Endothelial cell of umbilical vein (primary cell): Measurements from ENCODE around the gene CEP192.

Experiments used
- EZH2 ChIP-seq: IDR thresholded peaks from 2 replicates; pipeline ENCODE4 v1.6.1; 2012; ENCODE audit warnings: borderline replicate concordance, low read depth, mild to moderate bottlenecking, moderate library complexity, low read length, inconsistent platforms; ENCODE audit not compliant: severe bottlenecking
- FOS ChIP-seq: IDR thresholded peaks from 2 replicates; pipeline ENCODE4 v1.6.1; 2011; ENCODE audit warnings: mild to moderate bottlenecking, low read length, moderate library complexity, borderline replicate concordance; ENCODE audit not compliant: insufficient read depth
- JUN ChIP-seq: IDR thresholded peaks from 2 replicates; pipeline ENCODE4 v1.6.1; 2011; ENCODE audit warnings: borderline replicate concordance, low read depth; ENCODE audit not compliant: insufficient read length, insufficient read depth
- MYC ChIP-seq: IDR thresholded peaks from one replicate; pipeline ENCODE4 v1.6.1; 2011; ENCODE audit warnings: mild to moderate bottlenecking, low read depth, low read length
- POLR2A ChIP-seq: IDR thresholded peaks from 2 replicates; pipeline ENCODE4 v1.6.1; 2012; ENCODE audit warnings: low read depth, mild to moderate bottlenecking, control low read depth, low read length
- POLR2AphosphoS5 ChIP-seq: IDR thresholded peaks from 2 replicates; pipeline ENCODE4 v1.6.1; 2012; ENCODE audit warnings: low read depth, mild to moderate bottlenecking, control low read depth, low read length, moderate library complexity; ENCODE audit not compliant: insufficient read depth
- TF ChIP-seq, protein P1 (sequence below), 2 donors: IDR thresholded peaks; 1 replicate in 1 of 2; 2 replicates in 1 of 2; pipeline ENCODE4 v1.5.1; 2011; ENCODE audit warnings: low read length in 2 of 2, mild to moderate bottlenecking in 2 of 2, moderate library complexity in 2 of 2, control low read depth in 1 of 2, inconsistent platforms in 1 of 2, low read depth in 1 of 2; ENCODE audit not compliant: insufficient read depth in 1 of 2; ENCODE audit errors: extremely low read depth in 1 of 2
- TF ChIP-seq, protein P2 (sequence below): IDR thresholded peaks from 2 replicates; pipeline ENCODE4 v1.6.1; 2011; ENCODE audit not compliant: insufficient read depth, insufficient read length

DNA sequence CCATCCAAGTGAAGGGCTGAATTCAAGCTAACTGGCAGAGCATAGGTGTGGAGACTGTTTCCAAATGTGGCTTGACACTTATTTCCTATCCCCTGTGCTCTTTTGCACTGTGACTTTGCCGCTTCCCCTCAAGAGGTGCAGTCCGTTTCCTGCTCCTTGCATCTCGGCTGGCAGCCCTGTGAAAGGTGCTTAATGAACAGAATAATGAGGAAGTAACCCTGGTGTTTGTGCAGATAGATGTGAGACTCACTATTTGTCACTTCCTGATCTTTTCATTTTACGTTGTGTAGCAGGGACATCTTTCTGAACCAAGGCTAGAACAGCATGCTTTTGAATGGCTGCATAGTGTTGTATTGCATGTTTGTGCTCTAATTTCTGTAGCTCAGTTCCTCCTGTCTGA, 60.8 kb downstream of the CEP192 start:
- TF ChIP-seq, protein P1, sequence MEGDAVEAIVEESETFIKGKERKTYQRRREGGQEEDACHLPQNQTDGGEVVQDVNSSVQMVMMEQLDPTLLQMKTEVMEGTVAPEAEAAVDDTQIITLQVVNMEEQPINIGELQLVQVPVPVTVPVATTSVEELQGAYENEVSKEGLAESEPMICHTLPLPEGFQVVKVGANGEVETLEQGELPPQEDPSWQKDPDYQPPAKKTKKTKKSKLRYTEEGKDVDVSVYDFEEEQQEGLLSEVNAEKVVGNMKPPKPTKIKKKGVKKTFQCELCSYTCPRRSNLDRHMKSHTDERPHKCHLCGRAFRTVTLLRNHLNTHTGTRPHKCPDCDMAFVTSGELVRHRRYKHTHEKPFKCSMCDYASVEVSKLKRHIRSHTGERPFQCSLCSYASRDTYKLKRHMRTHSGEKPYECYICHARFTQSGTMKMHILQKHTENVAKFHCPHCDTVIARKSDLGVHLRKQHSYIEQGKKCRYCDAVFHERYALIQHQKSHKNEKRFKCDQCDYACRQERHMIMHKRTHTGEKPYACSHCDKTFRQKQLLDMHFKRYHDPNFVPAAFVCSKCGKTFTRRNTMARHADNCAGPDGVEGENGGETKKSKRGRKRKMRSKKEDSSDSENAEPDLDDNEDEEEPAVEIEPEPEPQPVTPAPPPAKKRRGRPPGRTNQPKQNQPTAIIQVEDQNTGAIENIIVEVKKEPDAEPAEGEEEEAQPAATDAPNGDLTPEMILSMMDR (IDR thresholded peaks at IDR 0.05; ENCODE audit: extremely low read depth in 1 of 2, insufficient read depth in 1 of 2, low read depth in 1 of 2, low read length in 2 of 2), result no peak
- TF ChIP-seq POLR2AphosphoS5 (peak; percentile 68), POLR2A (no peak), FOS (peak; percentile 84), EZH2 (no peak), MYC (no peak), JUN (peak; percentile 40)
- TF ChIP-seq, protein P2, sequence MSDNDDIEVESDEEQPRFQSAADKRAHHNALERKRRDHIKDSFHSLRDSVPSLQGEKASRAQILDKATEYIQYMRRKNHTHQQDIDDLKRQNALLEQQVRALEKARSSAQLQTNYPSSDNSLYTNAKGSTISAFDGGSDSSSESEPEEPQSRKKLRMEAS, result no peak
